GM12865 (cell line): ENCODE measurements around the gene JMJD7.

Experiments used
- DNase-seq: peaks from one replicate; pipeline ENCODE4 v3.0.0; 2010; ENCODE audit warnings: low read depth
- H3K4me3 ChIP-seq: 2 replicates; pipeline ENCODE4 v1.5.1; 2011; ENCODE audit warnings: mild to moderate bottlenecking, low read depth, low read length, control low read depth
- TF ChIP-seq, protein P1 (sequence below): IDR thresholded peaks from 2 replicates; pipeline ENCODE4 v1.5.1; 2011; ENCODE audit warnings: low read length, control low read depth, low read depth, inconsistent platforms; ENCODE audit not compliant: insufficient read depth; ENCODE audit errors: missing control alignments

JMJD7 gene

DNA sequence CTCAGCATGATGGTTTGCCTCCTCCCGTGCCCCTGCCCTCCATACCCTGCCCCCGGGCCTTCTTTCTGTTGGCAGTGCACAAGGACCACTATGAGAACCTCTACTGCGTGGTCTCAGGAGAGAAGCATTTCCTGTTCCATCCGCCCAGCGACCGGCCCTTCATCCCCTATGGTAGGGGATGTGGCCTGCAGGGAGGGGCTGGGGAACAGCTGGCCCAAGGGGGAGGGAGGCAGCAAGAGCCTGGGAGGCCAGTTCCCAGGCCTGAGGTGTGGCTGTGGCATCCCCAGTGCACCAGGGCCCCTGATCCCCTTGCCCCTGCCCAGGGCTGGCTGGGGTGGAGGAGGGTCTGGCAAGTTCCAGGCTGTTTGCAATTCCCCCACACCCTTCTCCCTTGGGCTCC, 8.2 kb downstream of the JMJD7 start:
- TF ChIP-seq, protein P1, sequence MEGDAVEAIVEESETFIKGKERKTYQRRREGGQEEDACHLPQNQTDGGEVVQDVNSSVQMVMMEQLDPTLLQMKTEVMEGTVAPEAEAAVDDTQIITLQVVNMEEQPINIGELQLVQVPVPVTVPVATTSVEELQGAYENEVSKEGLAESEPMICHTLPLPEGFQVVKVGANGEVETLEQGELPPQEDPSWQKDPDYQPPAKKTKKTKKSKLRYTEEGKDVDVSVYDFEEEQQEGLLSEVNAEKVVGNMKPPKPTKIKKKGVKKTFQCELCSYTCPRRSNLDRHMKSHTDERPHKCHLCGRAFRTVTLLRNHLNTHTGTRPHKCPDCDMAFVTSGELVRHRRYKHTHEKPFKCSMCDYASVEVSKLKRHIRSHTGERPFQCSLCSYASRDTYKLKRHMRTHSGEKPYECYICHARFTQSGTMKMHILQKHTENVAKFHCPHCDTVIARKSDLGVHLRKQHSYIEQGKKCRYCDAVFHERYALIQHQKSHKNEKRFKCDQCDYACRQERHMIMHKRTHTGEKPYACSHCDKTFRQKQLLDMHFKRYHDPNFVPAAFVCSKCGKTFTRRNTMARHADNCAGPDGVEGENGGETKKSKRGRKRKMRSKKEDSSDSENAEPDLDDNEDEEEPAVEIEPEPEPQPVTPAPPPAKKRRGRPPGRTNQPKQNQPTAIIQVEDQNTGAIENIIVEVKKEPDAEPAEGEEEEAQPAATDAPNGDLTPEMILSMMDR: no peak
- H3K4me3 ChIP-seq: no peak overlapping the region
- DNase-seq: no peak

DNA sequence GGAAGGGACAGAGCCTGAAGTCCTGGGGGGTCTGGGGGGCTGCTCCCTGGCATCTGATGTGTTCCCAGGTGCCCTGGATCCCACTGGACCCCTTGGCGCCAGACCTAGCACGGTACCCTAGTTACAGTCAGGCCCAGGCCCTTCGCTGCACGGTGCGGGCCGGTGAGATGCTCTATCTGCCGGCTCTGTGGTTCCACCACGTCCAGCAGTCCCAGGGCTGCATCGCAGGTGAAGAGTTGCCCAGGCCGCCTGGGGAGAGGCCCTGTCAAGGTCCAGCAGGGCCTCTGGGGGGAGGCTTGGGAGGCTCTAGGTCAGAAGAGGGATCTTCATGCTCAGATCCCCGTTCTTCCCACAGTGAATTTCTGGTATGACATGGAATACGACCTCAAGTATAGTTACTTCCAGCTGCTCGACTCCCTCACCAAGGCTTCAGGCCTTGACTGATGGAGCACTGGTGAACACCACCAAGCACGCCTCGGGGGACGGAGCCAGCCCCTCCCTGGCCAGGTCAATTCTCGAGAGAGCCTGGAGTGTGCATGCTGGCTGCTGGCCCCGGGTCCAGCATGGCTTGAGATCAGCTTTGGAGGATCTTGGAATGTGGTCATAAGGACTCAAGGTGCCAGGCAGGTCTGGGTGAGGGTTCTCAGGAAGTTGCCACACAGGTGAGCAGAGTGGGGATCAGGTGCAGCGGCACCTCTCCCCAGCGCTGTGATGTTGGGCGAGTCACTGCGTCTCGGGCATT, 9.0 kb downstream of the JMJD7 start:
- H3K4me3 ChIP-seq: no peak overlapping the region
- no peak for DNase-seq
- TF ChIP-seq, protein P1: no peak

DNA sequence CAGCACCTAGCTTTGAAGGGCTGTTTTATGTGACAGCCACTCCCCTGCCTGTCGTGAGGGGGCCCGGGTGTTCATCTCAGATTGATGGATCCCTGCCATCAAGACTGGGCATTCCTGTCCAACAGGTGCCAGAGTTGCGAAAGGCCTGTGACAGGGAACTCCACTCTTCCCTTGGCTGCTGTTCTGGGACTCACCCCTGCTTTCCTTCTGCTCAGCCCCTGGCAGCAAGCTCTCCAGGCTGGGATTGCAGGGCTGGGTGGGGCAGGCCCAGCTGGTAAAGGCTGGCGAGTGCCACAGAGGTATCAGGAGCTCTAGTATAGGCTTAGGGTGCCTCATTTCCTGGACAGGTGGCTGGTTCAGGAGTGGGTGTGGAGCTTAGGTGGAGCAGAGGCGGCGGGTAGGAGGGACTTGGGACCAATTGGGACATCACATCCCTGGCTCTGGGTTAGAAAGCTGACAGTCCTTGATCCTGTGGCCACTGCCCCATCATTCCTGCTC, 10.6 kb downstream of the JMJD7 start, which contains the start of gene PLA2G4B:
PLA2G4B (plus strand) TSS at position 448 of the 498 bp plus-strand sequence. CDS start 67 bp downstream, outside the sequence.
- TF ChIP-seq, protein P1: no peak
- no peak within 1 kb of the TSS for H3K4me3 ChIP-seq
- DNase-seq: no peak

DNA sequence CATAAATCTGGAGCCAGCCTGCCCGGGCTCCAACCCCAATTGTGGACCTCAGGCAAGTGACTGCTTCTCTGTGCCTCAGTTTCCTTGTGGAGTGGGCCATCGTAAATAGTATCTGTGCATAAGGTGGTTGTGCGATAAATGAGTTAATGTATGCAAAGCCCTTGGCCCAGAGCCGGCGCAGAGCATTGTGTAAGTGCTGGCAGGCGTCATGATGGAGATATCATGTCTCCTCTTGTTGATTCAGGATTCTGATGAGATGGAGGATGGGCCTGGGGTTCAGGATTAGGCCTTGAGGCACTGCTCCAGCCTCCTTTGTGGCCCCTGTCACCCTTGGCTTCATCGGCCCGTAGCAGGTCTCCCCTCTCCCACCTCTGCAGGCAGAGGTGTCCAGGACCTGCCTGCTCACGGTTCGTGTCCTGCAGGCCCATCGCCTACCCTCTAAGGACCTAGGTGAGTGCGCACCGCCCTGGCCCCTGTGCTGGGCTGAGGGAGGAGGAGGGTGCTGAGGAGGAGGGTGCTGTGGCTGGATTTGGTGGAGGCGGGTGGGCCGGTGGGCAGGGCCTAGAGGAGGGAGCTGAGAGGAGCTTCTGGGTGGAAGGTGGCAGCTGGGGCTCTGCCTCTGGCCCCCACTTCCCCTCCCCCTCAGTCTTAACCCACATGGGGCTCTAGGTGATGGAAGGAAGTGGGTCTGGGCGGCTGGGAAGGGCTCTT, 12.0 kb downstream of the JMJD7 start:
- H3K4me3 ChIP-seq: no peak overlapping the region
- TF ChIP-seq, protein P1: no peak
- no peak for DNase-seq

DNA sequence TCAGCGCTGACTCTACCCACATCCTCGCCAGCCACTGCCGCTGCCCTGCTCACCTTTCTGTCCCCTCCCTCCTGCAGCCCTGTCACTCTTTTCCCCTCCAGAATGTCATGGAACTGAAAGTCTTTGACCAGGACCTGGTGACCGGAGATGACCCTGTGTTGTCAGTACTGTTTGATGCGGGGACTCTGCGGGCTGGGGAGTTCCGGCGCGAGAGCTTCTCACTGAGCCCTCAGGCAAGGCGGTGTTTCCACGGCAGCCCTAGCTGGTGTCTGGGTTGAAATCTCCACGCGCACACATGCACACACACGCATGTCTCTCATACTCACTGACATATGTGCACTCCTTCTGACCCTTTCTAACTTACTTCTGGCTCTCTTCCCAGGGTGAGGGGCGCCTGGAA, 12.8 kb downstream of the JMJD7 start:
- TF ChIP-seq, protein P1: no peak
- DNase-seq: no peak
- H3K4me3 ChIP-seq: no peak overlapping the region

DNA sequence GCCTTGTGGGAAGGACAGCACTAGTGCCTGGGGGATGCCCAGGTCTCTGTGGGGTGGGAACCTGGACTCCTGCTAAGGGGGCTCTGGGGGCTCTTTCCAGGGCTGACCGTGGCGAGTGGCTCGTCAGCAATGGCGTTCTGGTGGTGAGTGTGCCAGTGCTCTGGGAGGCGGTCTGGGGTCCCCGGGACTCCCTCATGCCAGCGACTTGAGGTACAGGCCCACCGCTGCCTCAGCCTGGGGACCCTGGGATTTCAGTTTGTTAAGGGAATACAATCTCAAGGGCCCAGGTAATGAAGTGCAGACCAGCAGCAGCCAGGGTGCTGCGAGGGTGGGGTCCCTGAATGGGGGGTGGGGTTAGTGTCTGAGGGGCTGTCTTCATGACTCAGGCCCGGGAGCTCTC, 13.2 kb downstream of the JMJD7 start:
- no peak for DNase-seq
- TF ChIP-seq, protein P1: no peak

More for the DNA sequence above, 13.2 kb downstream of the JMJD7 start:
- no peak overlapping the region for H3K4me3 ChIP-seq
